Lower leg skin (tissue), 3 donors: ENCODE measurements around the gene NAV2.

Source experiments
- POLR2A ChIP-seq, 2 donors: fragments of 450-650 bp; IDR thresholded peaks; one replicate each; pipeline ENCODE4 v1.6.1; 2016 to 2017; ENCODE audit warnings: antibody characterized with exemption in 2 of 2, mild to moderate bottlenecking in 1 of 2, moderate library complexity in 1 of 2
- TF ChIP-seq, protein P1 (sequence below), 3 donors: fragments of 450-650 bp; IDR thresholded peaks; one replicate each; pipeline ENCODE4 v1.5.1; 2016; ENCODE audit warnings: antibody characterized with exemption in 3 of 3, mild to moderate bottlenecking in 3 of 3, moderate library complexity in 2 of 3

DNA sequence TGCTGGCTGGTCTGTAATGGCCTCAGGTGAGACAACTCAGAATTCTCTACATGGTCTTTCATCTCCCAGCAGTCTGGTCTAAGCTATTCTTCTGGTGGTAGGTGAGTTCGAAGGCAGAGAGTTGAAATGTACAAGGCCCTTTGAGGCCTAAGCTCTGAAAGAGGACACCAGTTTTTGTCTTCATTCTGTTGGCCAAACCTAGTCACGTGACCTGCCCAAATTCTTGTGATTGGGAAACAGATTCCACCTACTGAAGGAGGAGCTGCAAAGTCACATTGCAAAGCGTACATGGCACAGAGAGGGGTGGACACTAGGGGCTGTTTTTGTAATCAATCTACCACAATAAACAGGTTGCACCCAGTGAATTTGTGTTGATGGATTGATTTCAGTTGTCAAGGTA lies 193.5 kb downstream of the NAV2 start:
- TF ChIP-seq, protein P1, sequence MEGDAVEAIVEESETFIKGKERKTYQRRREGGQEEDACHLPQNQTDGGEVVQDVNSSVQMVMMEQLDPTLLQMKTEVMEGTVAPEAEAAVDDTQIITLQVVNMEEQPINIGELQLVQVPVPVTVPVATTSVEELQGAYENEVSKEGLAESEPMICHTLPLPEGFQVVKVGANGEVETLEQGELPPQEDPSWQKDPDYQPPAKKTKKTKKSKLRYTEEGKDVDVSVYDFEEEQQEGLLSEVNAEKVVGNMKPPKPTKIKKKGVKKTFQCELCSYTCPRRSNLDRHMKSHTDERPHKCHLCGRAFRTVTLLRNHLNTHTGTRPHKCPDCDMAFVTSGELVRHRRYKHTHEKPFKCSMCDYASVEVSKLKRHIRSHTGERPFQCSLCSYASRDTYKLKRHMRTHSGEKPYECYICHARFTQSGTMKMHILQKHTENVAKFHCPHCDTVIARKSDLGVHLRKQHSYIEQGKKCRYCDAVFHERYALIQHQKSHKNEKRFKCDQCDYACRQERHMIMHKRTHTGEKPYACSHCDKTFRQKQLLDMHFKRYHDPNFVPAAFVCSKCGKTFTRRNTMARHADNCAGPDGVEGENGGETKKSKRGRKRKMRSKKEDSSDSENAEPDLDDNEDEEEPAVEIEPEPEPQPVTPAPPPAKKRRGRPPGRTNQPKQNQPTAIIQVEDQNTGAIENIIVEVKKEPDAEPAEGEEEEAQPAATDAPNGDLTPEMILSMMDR (IDR thresholded peaks at IDR 0.05) = no peak
- no peak for TF ChIP-seq POLR2A (IDR thresholded peaks at IDR 0.05)
